Measurements from ENCODE around the gene RNF167.

DNA sequence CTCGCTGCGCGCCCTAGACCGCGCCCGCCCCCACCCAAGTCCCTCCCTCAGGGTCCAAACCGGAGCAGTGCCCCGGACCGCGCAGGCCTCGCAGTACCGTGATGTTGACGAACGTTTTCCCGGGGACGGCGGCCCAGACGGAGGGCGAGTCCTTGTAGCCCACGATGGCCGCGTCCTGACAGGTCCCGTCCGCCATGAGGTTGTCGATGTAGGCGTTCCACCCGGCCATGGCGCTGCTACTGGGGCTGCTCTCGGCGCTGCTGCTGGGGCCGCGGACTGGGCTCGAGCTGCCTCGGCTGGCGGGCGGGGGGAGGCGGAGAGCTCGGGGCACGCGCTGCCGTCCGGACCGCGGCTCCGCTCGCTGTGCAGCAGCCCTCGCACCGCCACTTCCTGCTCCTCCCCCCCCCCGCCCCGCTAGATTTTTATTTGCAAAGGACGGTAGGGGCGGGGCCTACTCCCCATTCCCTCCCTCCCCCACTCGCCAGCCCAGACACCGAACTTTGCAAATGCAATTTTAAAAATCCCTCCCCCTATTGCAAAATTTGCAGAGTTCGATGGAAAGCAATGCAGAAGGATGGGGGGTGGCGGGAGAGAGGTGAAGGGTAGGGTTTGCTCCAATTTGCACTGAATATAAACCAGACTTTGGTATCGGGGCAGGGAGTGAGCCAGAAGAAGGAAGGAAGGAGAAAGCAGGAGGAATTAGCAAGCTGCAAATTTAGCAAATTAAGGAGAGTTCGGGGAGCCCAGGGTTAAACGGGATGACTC, 8.3 kb downstream of the RNF167 start, which contains the start of gene PFN1:
- TF ChIP-seq, protein P1, sequence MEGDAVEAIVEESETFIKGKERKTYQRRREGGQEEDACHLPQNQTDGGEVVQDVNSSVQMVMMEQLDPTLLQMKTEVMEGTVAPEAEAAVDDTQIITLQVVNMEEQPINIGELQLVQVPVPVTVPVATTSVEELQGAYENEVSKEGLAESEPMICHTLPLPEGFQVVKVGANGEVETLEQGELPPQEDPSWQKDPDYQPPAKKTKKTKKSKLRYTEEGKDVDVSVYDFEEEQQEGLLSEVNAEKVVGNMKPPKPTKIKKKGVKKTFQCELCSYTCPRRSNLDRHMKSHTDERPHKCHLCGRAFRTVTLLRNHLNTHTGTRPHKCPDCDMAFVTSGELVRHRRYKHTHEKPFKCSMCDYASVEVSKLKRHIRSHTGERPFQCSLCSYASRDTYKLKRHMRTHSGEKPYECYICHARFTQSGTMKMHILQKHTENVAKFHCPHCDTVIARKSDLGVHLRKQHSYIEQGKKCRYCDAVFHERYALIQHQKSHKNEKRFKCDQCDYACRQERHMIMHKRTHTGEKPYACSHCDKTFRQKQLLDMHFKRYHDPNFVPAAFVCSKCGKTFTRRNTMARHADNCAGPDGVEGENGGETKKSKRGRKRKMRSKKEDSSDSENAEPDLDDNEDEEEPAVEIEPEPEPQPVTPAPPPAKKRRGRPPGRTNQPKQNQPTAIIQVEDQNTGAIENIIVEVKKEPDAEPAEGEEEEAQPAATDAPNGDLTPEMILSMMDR (IDR thresholded peaks at IDR 0.05): no peak
- peak in 1 of 2 donors; percentile 54 for TF ChIP-seq POLR2A (IDR thresholded peaks at IDR 0.05)

Data from lower leg skin (tissue), 3 donors.